ENCODE data around the gene PCDHB6. TPM values are rescaled to one million over a fixed set of nuclear protein-coding genes. Genes with fewer than 3 reads are reported as not detected.
"Not testable (repeated sequence)": the region's sequence is repeated elsewhere in the genome, so short reads cannot be mapped to it uniquely, and the experiment has no call there.

The PCDHB6 gene
- total RNA-seq, 2 donors from 2014 or later, result 0.66 to 2.0 TPM

DNA sequence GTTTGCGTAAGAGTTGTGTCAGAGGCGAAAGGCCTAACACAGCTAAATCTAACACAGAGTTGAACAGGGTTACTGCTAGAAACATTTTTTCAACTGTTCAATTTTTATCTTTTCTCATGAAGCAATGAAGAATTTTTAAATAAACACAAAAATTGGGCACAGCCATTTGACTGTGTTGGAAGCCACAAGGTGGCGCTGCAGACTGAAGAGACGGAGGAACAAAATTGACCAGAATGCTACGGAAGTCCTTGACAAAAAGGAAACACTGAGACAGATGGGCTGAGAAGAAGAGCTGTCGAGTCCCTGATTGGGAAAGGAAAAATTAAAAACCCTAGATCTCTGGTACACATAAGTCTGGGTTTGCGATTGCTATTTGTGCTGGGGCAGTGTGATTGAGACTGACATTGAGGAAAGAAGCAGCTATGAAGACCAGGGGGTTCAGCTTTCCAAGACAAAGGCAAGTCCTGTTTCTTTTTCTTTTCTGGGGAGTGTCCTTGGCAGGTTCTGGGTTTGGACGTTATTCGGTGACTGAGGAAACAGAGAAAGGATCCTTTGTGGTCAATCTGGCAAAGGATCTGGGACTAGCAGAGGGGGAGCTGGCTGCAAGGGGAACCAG is 37.1 kb downstream of the PCDHB6 start, which contains the start of gene PCDHB9:
Gene PCDHB9 (plus strand): TSS at position 265 of the 616 bp plus-strand sequence. CDS start 158 bp downstream, at position 423.
- no peak within 1 kb of the TSS for H3K4me3 ChIP-seq (ENCODE audit: low read length)
- H3K27me3 ChIP-seq (ENCODE audit: control insufficient read depth, insufficient read depth, low read length, poor library complexity, severe bottlenecking), result no peaks in the 10 kb centered on the region
- Mint-ChIP-seq H3K36me3 (ENCODE audit: low read depth) (peaks cover 34% of the 10 kb centered on the region), H3K9me3 (peaks cover 30% of the 10 kb centered on the region), H3K27ac (no peak within 1 kb of the TSS), H3K4me3 (peak within 1 kb of the TSS; percentile 19), H3K27me3 (ENCODE audit: insufficient read depth) (peaks cover 7% of the 10 kb centered on the region), H3K4me1 (peaks cover 7% of the 10 kb centered on the region)
- no peaks in the 10 kb centered on the region for H3K36me3 ChIP-seq (ENCODE audit: control insufficient read depth, insufficient read depth, low read length)
- peak; percentile 79 for DNase-seq
- H3K27ac ChIP-seq (ENCODE audit: low read depth, low read length), result no peak within 1 kb of the TSS
- H3K9ac ChIP-seq (ENCODE audit: extremely low read depth, low read length, poor library complexity, severe bottlenecking), result no peak within 1 kb of the TSS
- no peaks in the 10 kb centered on the region for H3K9me3 ChIP-seq (ENCODE audit: control insufficient read depth, low read length)
- TF ChIP-seq, protein P1, sequence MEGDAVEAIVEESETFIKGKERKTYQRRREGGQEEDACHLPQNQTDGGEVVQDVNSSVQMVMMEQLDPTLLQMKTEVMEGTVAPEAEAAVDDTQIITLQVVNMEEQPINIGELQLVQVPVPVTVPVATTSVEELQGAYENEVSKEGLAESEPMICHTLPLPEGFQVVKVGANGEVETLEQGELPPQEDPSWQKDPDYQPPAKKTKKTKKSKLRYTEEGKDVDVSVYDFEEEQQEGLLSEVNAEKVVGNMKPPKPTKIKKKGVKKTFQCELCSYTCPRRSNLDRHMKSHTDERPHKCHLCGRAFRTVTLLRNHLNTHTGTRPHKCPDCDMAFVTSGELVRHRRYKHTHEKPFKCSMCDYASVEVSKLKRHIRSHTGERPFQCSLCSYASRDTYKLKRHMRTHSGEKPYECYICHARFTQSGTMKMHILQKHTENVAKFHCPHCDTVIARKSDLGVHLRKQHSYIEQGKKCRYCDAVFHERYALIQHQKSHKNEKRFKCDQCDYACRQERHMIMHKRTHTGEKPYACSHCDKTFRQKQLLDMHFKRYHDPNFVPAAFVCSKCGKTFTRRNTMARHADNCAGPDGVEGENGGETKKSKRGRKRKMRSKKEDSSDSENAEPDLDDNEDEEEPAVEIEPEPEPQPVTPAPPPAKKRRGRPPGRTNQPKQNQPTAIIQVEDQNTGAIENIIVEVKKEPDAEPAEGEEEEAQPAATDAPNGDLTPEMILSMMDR (conservative IDR thresholded peaks at IDR 0.05), result peak; percentile 91
- H3K4me1 ChIP-seq (ENCODE audit: control insufficient read depth, insufficient read depth, low read length), result no peaks in the 10 kb centered on the region
- WGBS, 2 experiments (ENCODE audit: insufficient coverage in 1 of 2, insufficient read length in 1 of 2), result 47 to 53% methylated on average over 7 of the region's 9 CpGs

DNA sequence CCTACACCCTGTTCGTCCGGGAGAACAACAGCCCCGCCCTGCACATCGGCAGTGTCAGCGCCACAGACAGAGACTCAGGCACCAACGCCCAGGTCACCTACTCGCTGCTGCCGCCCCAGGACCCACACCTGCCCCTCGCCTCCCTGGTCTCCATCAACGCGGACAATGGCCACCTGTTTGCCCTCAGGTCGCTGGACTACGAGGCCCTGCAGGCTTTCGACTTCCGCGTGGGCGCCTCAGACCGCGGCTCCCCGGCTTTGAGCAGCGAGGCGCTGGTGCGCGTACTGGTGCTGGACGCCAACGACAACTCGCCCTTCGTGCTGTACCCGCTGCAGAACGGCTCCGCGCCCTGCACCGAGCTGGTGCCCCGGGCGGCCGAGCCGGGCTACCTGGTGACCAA is 38.8 kb downstream of the PCDHB6 start:
- H3K4me1 Mint-ChIP-seq; H3K4me3 ChIP-seq (ENCODE audit: low read length); H3K27ac Mint-ChIP-seq; H3K27me3 ChIP-seq (ENCODE audit: control insufficient read depth, insufficient read depth, low read length, poor library complexity, severe bottlenecking); H3K4me1 ChIP-seq (ENCODE audit: control insufficient read depth, insufficient read depth, low read length); H3K36me3 ChIP-seq (ENCODE audit: control insufficient read depth, insufficient read depth, low read length); H3K4me3 Mint-ChIP-seq; DNase-seq; H3K27me3 Mint-ChIP-seq (ENCODE audit: insufficient read depth); H3K9me3 ChIP-seq (ENCODE audit: control insufficient read depth, low read length); H3K9ac ChIP-seq (ENCODE audit: extremely low read depth, low read length, poor library complexity, severe bottlenecking); H3K27ac ChIP-seq (ENCODE audit: low read depth, low read length): not testable (repeated sequence)
- peaks cover 31% of the 10 kb centered on the region for H3K36me3 Mint-ChIP-seq (ENCODE audit: low read depth)
- WGBS, 2 experiments (ENCODE audit: insufficient coverage in 1 of 2, insufficient read length in 1 of 2), result 94 to 97% methylated on average over 11 to 24 of the region's 37 CpGs
- H3K9me3 Mint-ChIP-seq, result peaks cover 35% of the 10 kb centered on the region

DNA sequence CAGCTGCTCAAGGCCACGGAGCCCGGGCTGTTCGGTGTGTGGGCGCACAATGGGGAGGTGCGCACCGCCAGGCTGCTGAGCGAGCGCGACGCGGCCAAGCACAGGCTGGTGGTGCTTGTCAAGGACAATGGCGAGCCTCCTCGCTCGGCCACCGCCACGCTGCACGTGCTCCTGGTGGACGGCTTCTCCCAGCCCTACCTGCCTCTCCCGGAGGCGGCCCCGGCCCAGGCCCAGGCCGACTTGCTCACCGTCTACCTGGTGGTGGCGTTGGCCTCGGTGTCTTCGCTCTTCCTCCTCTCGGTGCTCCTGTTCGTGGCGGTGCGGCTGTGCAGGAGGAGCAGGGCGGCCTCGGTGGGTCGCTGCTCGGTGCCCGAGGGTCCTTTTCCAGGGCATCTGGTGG is 39.3 kb downstream of the PCDHB6 start:
- peaks cover 34% of the 10 kb centered on the region for H3K9me3 Mint-ChIP-seq
- WGBS, 2 experiments (ENCODE audit: insufficient coverage in 1 of 2, insufficient read length in 1 of 2), result 88% methylated on average over 24 of the region's 35 CpGs; no CpG with 5 or more reads in 1 of the 2 experiments
- H3K4me1 Mint-ChIP-seq; DNase-seq; H3K27ac Mint-ChIP-seq; H3K4me3 Mint-ChIP-seq; H3K9me3 ChIP-seq (ENCODE audit: control insufficient read depth, low read length); H3K27ac ChIP-seq (ENCODE audit: low read depth, low read length); H3K27me3 Mint-ChIP-seq (ENCODE audit: insufficient read depth); H3K27me3 ChIP-seq (ENCODE audit: control insufficient read depth, insufficient read depth, low read length, poor library complexity, severe bottlenecking); H3K36me3 ChIP-seq (ENCODE audit: control insufficient read depth, insufficient read depth, low read length); H3K4me3 ChIP-seq (ENCODE audit: low read length); H3K4me1 ChIP-seq (ENCODE audit: control insufficient read depth, insufficient read depth, low read length); H3K9ac ChIP-seq (ENCODE audit: extremely low read depth, low read length, poor library complexity, severe bottlenecking): not testable (repeated sequence)
- peaks cover 31% of the 10 kb centered on the region for H3K36me3 Mint-ChIP-seq (ENCODE audit: low read depth)

DNA sequence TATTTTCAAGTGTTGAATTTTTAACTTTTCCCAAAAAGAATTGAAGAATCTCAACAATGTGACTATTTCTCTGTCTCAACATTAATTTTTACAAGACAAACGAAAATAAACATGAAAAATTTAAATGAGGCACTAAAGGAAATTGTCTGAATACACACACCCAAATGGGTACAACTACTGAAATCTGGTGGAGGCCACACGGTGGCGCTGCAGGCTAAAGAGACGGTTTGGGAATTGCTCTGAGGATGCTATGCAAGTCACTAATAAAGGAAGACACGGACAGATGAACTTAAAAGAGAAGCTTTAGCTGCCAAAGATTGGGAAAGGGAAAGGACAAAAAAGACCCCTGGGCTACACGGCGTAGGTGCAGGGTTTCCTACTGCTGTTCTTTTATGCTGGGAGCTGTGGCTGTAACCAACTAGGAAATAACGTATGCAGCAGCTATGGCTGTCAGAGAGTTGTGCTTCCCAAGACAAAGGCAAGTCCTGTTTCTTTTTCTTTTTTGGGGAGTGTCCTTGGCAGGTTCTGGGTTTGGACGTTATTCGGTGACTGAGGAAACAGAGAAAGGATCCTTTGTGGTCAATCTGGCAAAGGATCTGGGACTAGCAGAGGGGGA is 42.4 kb downstream of the PCDHB6 start, which contains the start of gene PCDHB10:
Gene PCDHB10 (plus strand): TSS at position 244 of the 616 bp plus-strand sequence. CDS start 200 bp downstream, at position 444.
- Histone ChIP-seq H3K9me3 (ENCODE audit: control insufficient read depth, low read length) (peaks cover 9% of the 10 kb centered on the region), H3K9ac (ENCODE audit: extremely low read depth, low read length, poor library complexity, severe bottlenecking) (no peak within 1 kb of the TSS), H3K36me3 (ENCODE audit: control insufficient read depth, insufficient read depth, low read length) (no peaks in the 10 kb centered on the region), H3K27ac (ENCODE audit: low read depth, low read length) (no peak within 1 kb of the TSS), H3K4me1 (ENCODE audit: control insufficient read depth, insufficient read depth, low read length) (no peaks in the 10 kb centered on the region), H3K27me3 (ENCODE audit: control insufficient read depth, insufficient read depth, low read length, poor library complexity, severe bottlenecking) (no peaks in the 10 kb centered on the region), H3K4me3 (ENCODE audit: low read length) (no peak within 1 kb of the TSS)
- peaks cover 37% of the 10 kb centered on the region for H3K9me3 Mint-ChIP-seq
- peaks cover 18% of the 10 kb centered on the region for H3K36me3 Mint-ChIP-seq (ENCODE audit: low read depth)
- no peak within 1 kb of the TSS for H3K27ac Mint-ChIP-seq
- H3K4me3 Mint-ChIP-seq, result peak within 1 kb of the TSS; percentile 46
- peaks cover 6% of the 10 kb centered on the region for H3K4me1 Mint-ChIP-seq
- 21 to 28% methylated on average over 7 to 8 of the region's 10 CpGs for WGBS, 2 experiments (ENCODE audit: insufficient coverage in 1 of 2, insufficient read length in 1 of 2)
- TF ChIP-seq, protein P1 (conservative IDR thresholded peaks at IDR 0.05), result peak; percentile 94
- DNase-seq, result peak; percentile 92
- peaks cover 3% of the 10 kb centered on the region for H3K27me3 Mint-ChIP-seq (ENCODE audit: insufficient read depth)

DNA sequence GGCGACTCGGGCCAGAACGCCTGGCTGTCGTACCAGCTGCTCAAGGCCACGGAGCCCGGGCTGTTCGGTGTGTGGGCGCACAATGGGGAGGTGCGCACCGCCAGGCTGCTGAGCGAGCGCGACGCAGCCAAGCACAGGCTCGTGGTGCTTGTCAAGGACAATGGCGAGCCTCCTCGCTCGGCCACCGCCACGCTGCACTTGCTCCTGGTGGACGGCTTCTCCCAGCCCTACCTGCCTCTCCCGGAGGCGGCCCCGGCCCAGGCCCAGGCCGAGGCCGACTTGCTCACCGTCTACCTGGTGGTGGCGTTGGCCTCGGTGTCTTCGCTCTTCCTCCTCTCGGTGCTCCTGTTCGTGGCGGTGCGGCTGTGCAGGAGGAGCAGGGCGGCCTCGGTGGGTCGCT is 44.5 kb downstream of the PCDHB6 start:
- H3K36me3 ChIP-seq (ENCODE audit: control insufficient read depth, insufficient read depth, low read length); H3K4me3 ChIP-seq (ENCODE audit: low read length); H3K9ac ChIP-seq (ENCODE audit: extremely low read depth, low read length, poor library complexity, severe bottlenecking); H3K36me3 Mint-ChIP-seq (ENCODE audit: low read depth); H3K4me3 Mint-ChIP-seq; H3K27ac Mint-ChIP-seq; H3K4me1 ChIP-seq (ENCODE audit: control insufficient read depth, insufficient read depth, low read length); H3K27ac ChIP-seq (ENCODE audit: low read depth, low read length); DNase-seq; H3K27me3 Mint-ChIP-seq (ENCODE audit: insufficient read depth); H3K27me3 ChIP-seq (ENCODE audit: control insufficient read depth, insufficient read depth, low read length, poor library complexity, severe bottlenecking); H3K4me1 Mint-ChIP-seq; H3K9me3 ChIP-seq (ENCODE audit: control insufficient read depth, low read length): not testable (repeated sequence)
- H3K9me3 Mint-ChIP-seq, result peaks cover 33% of the 10 kb centered on the region
- WGBS, 2 experiments (ENCODE audit: insufficient coverage in 1 of 2, insufficient read length in 1 of 2), result 99% methylated on average over 18 of the region's 37 CpGs; no CpG with 5 or more reads in 1 of the 2 experiments

Data from endodermal cell (in vitro differentiated cells).